Measurements from ENCODE around the gene CRYGC. TPM values are rescaled to one million over a fixed set of nuclear protein-coding genes. Genes with fewer than 3 reads are reported as not detected.
A peak's percentile ranks its signal among the peaks of the same experiment; 100 is the strongest.
"Not testable (repeated sequence)": the region's sequence is repeated elsewhere in the genome, so short reads cannot be mapped to it uniquely, and the experiment has no call there.

CRYGC gene
- polyA plus RNA-seq, 6 donors from 2014 or later, result not detected

- peaks cover 0 to 27% (median 14%) of the 10 kb centered on the region in 7 donors for H3K9me3 Mint-ChIP-seq
- peaks cover 3 to 16% (median 6%) of the 10 kb centered on the region in 3 donors for H3K27me3 Mint-ChIP-seq
- H3K36me3 Mint-ChIP-seq, result peaks cover 0 to 9% of the 10 kb centered on the region in 2 donors
- no peaks in the 10 kb centered on the region for H3K4me1 Mint-ChIP-seq
- H3K4me3 Mint-ChIP-seq, result no peak overlapping the region
- H3K27ac Mint-ChIP-seq, result peak overlapping the region in 1 of 6 donors; percentile 34
- DNase-seq (no peak), ATAC-seq (ENCODE audit: low read depth in 2 of 2) (no peak)
These were observed 19.2 kb upstream of the CRYGC start for GRCh38 chr2:208148803-208149202.

- Mint-ChIP-seq H3K4me3 (peak overlapping the region in 1 of 8 donors; percentile 43), H3K4me1 (no peaks in the 10 kb centered on the region), H3K27ac (no peak overlapping the region), H3K9me3 (peaks cover 0 to 27% (median 14%) of the 10 kb centered on the region in 7 donors), H3K27me3 (peaks cover 0 to 16% (median 6%) of the 10 kb centered on the region in 3 donors), H3K36me3 (peaks cover 0 to 9% of the 10 kb centered on the region in 2 donors)
- DNase-seq, result no peak
- no peak for ATAC-seq (ENCODE audit: low read depth in 2 of 2)
These were observed 18.1 kb upstream of the CRYGC start for GRCh38 chr2:208147759-208148158.

- no peak for DNase-seq
- H3K36me3 Mint-ChIP-seq, result peaks cover 0 to 9% of the 10 kb centered on the region in 2 donors
- no peak overlapping the region for H3K27ac Mint-ChIP-seq
- no peaks in the 10 kb centered on the region for H3K4me1 Mint-ChIP-seq
- peaks cover 0 to 16% (median 6%) of the 10 kb centered on the region in 3 donors for H3K27me3 Mint-ChIP-seq
- ATAC-seq (ENCODE audit: low read depth in 2 of 2), result no peak
- no peak overlapping the region for H3K4me3 Mint-ChIP-seq
- H3K9me3 Mint-ChIP-seq, result peaks cover 0 to 21% (median 12%) of the 10 kb centered on the region in 7 donors
These were observed 17.4 kb upstream of the CRYGC start for GRCh38 chr2:208147008-208147407.

- H3K27me3 Mint-ChIP-seq, result peaks cover 0 to 16% (median 5%) of the 10 kb centered on the region in 3 donors
- H3K27ac Mint-ChIP-seq, result no peak within 1 kb of the TSS
- H3K4me1 Mint-ChIP-seq, result no peaks in the 10 kb centered on the region
- DNase-seq (no peak), ATAC-seq (ENCODE audit: low read depth in 2 of 2) (no peak)
- no peak within 1 kb of the TSS for H3K4me3 Mint-ChIP-seq
- peaks cover 0 to 5% of the 10 kb centered on the region in 2 donors for H3K36me3 Mint-ChIP-seq
- H3K9me3 Mint-ChIP-seq, result peaks cover 0 to 11% (median 7%) of the 10 kb centered on the region in 7 donors
These were observed 16.4 kb upstream of the CRYGC start, which contains the start of gene CRYGB for GRCh38 chr2:208146006-208146405. CRYGB (minus strand) TSS chr2:208146158; CDS start chr2:208146120, 38 bp downstream.

GRCh38 chr2:208142925-208143799, 13.5 kb upstream of the CRYGC start:
- peaks cover 0 to 12% (median 4%) of the 10 kb centered on the region in 7 donors for H3K9me3 Mint-ChIP-seq
- no peaks in the 10 kb centered on the region for H3K4me1 Mint-ChIP-seq
- no peak for DNase-seq
- H3K4me3 Mint-ChIP-seq, result no peak overlapping the region
- ATAC-seq (ENCODE audit: low read depth in 2 of 2), result no peak
- no peak overlapping the region for H3K27ac Mint-ChIP-seq
- no peaks in the 10 kb centered on the region for H3K36me3 Mint-ChIP-seq
- H3K27me3 Mint-ChIP-seq, result peaks cover 0 to 16% (median 0%) of the 10 kb centered on the region in 3 donors

- H3K36me3 Mint-ChIP-seq, result no peaks in the 10 kb centered on the region
- no peak overlapping the region for H3K27ac Mint-ChIP-seq
- ATAC-seq (ENCODE audit: low read depth in 2 of 2) (no peak), DNase-seq (no peak)
- no peaks in the 10 kb centered on the region for H3K4me1 Mint-ChIP-seq
- no peak overlapping the region for H3K4me3 Mint-ChIP-seq
- H3K27me3 Mint-ChIP-seq, result peaks cover 0 to 10% (median 0%) of the 10 kb centered on the region in 3 donors
- H3K9me3 Mint-ChIP-seq, result peaks cover 0 to 15% (median 8%) of the 10 kb centered on the region in 7 donors
These were observed 12.8 kb upstream of the CRYGC start for GRCh38 chr2:208142240-208142924.

GRCh38 chr2:208139447-208139846, 9.8 kb upstream of the CRYGC start:
- H3K27ac Mint-ChIP-seq, result no peak overlapping the region
- peaks cover 0 to 4% (median 0%) of the 10 kb centered on the region in 3 donors for H3K27me3 Mint-ChIP-seq
- DNase-seq (no peak), ATAC-seq (ENCODE audit: low read depth in 2 of 2) (no peak)
- H3K9me3 Mint-ChIP-seq, result peaks cover 0 to 15% (median 8%) of the 10 kb centered on the region in 7 donors
- no peak overlapping the region for H3K4me3 Mint-ChIP-seq
- no peaks in the 10 kb centered on the region for H3K36me3 Mint-ChIP-seq
- H3K4me1 Mint-ChIP-seq, result no peaks in the 10 kb centered on the region

GRCh38 chr2:208138334-208138733, 8.7 kb upstream of the CRYGC start:
- DNase-seq; ATAC-seq (ENCODE audit: low read depth in 2 of 2); H3K4me1 Mint-ChIP-seq; H3K36me3 Mint-ChIP-seq; H3K4me3 Mint-ChIP-seq; H3K27me3 Mint-ChIP-seq; H3K27ac Mint-ChIP-seq: not testable (repeated sequence)
- H3K9me3 Mint-ChIP-seq, result peaks cover 0 to 15% (median 8%) of the 10 kb centered on the region in 7 donors

GRCh38 chr2:208136716-208137094, 7.1 kb upstream of the CRYGC start:
- peaks cover 0 to 4% (median 4%) of the 10 kb centered on the region in 3 donors for H3K27me3 Mint-ChIP-seq
- H3K9me3 Mint-ChIP-seq, result peaks cover 0 to 15% (median 7%) of the 10 kb centered on the region in 7 donors
- DNase-seq (no peak), ATAC-seq (ENCODE audit: low read depth in 2 of 2) (no peak)
- H3K4me3 Mint-ChIP-seq, result no peak overlapping the region
- H3K36me3 Mint-ChIP-seq, result no peaks in the 10 kb centered on the region
- H3K4me1 Mint-ChIP-seq, result no peaks in the 10 kb centered on the region
- no peak overlapping the region for H3K27ac Mint-ChIP-seq

GRCh38 chr2:208135794-208136715, 6.4 kb upstream of the CRYGC start:
- Mint-ChIP-seq H3K4me1 (no peaks in the 10 kb centered on the region), H3K27ac (no peak overlapping the region), H3K36me3 (no peaks in the 10 kb centered on the region), H3K4me3 (no peak overlapping the region), H3K9me3 (peaks cover 0 to 15% (median 7%) of the 10 kb centered on the region in 7 donors), H3K27me3 (peaks cover 0 to 4% (median 4%) of the 10 kb centered on the region in 3 donors)
- ATAC-seq (ENCODE audit: low read depth in 2 of 2), result no peak
- no peak for DNase-seq

GRCh38 chr2:208134928-208135586, 5.4 kb upstream of the CRYGC start:
- DNase-seq (no peak), ATAC-seq (ENCODE audit: low read depth in 2 of 2) (no peak)
- no peak overlapping the region for H3K4me3 Mint-ChIP-seq

GRCh38 chr2:208130712-208131110, 1.1 kb upstream of the CRYGC start:
- H3K4me3 Mint-ChIP-seq, result no peak overlapping the region
- H3K27ac Mint-ChIP-seq, result no peak overlapping the region
- DNase-seq (no peak), ATAC-seq (ENCODE audit: low read depth in 2 of 2) (no peak)
- peaks cover 0 to 8% (median 4%) of the 10 kb centered on the region in 7 donors for H3K9me3 Mint-ChIP-seq
- H3K36me3 Mint-ChIP-seq, result no peaks in the 10 kb centered on the region
- H3K27me3 Mint-ChIP-seq, result peaks cover under 1 to 13% (median 10%) of the 10 kb centered on the region in 3 donors
- H3K4me1 Mint-ChIP-seq, result no peaks in the 10 kb centered on the region

More at GRCh38 chr2:208134928-208135586, 5.4 kb upstream of the CRYGC start:
- Mint-ChIP-seq H3K4me1 (no peaks in the 10 kb centered on the region), H3K9me3 (peaks cover 0 to 15% (median 7%) of the 10 kb centered on the region in 7 donors), H3K27ac (no peak overlapping the region), H3K36me3 (no peaks in the 10 kb centered on the region), H3K27me3 (peaks cover 0 to 4% (median 4%) of the 10 kb centered on the region in 3 donors)

Measured in naive B cell (primary cell).